Rectal smooth muscle tissue (tissue), 1 donor: ENCODE data around the gene VPS37D.
"Not testable (repeated sequence)": the region's sequence is repeated elsewhere in the genome, so short reads cannot be mapped to it uniquely, and the experiment has no call there.

ENCODE experiments used
- H3K27ac ChIP-seq: one replicate; pipeline ENCODE4 v1.7.0; 2013; ENCODE audit warnings: low read depth, low read length, inconsistent platforms
- H3K27me3 ChIP-seq: one replicate; pipeline ENCODE4 v1.7.0; 2013; ENCODE audit warnings: low read length; ENCODE audit not compliant: control insufficient read depth, insufficient read depth
- H3K36me3 ChIP-seq: one replicate; pipeline ENCODE4 v1.7.0; 2013; ENCODE audit warnings: low read length; ENCODE audit not compliant: control insufficient read depth, insufficient read depth
- H3K4me1 ChIP-seq: one replicate; pipeline ENCODE4 v1.7.0; 2013; ENCODE audit warnings: low read length; ENCODE audit not compliant: control insufficient read depth, insufficient read depth
- H3K4me3 ChIP-seq: one replicate; pipeline ENCODE4 v1.7.0; 2013; ENCODE audit warnings: low read length
- H3K9ac ChIP-seq: one replicate; pipeline ENCODE4 v1.7.0; 2013; ENCODE audit warnings: low read length

The VPS37D gene, protein sequence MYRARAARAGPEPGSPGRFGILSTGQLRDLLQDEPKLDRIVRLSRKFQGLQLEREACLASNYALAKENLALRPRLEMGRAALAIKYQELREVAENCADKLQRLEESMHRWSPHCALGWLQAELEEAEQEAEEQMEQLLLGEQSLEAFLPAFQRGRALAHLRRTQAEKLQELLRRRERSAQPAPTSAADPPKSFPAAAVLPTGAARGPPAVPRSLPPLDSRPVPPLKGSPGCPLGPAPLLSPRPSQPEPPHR

DNA sequence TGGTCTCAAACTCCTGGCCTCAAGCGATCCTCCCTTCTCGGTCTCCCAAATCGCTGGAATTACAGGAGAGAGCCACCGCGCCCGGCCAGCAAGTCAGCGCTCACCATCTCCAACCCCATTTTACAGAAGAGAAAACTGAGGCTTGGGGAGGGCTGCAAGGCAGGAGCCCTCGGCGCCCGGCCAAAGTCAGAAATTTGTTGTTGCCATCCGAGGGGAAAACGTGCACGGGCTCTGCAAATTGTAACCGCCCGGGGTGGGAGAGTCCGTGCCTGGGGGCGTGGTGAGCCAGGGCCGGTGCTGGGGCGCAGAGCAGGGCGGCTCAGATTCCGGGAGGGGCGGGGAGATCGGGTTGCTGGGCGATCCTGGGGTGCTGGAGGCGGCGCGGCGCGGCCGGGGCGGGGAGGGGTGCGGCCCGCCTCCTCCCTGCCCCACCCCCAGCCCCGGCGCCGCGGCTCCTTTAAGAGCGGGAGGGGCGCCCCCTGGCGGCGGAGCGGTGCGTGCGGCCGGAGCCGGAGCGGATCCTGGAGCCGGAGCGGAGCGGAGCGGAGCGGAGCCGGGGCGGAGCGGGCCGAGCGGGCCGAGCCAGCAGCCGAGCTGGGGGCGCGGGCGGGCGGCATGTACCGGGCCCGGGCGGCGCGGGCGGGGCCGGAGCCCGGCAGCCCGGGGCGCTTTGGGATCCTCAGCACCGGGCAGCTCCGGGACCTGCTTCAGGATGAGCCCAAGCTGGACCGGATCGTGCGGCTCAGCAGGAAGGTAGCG, at the start of gene VPS37D:
Gene VPS37D, plus strand, starts transcription at position 488 of the 759 bp plus-strand sequence. Its CDS starts 128 bp downstream, at position 616.
- H3K4me3 ChIP-seq, result peak within 1 kb of the TSS; percentile 69
- no peak within 1 kb of the TSS for H3K27ac ChIP-seq
- H3K9ac ChIP-seq, result peak within 1 kb of the TSS; percentile 22
- H3K4me1 ChIP-seq, result peaks cover 3% of the 10 kb centered on the region
- no peaks in the 10 kb centered on the region for H3K36me3 ChIP-seq
- H3K27me3 ChIP-seq, result no peaks in the 10 kb centered on the region

DNA sequence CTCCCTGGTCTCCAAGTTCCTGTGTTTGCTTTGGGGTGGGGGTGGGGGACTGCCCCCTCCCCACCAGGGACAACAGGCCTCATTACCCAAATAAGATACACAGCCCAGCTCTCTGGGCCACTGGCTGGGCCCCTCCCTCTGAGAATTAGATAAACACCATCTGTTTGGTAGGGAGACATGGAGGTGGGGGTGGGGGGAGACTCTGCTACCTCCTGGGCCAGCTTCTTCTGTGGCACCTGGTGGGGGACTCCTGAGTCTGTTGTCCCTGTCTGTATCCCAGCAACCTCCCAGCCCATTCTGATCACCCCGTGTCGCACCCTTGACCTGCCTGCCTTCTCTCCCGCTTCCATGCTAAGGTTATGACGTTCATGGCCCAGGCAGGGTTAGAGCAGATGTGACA, 49.1 kb upstream of the VPS37D start:
- Histone ChIP-seq H3K4me1 (no peaks in the 10 kb centered on the region), H3K4me3 (no peak overlapping the region), H3K9ac (no peak overlapping the region), H3K27me3 (peaks cover 7% of the 10 kb centered on the region), H3K36me3 (no peaks in the 10 kb centered on the region), H3K27ac (no peak overlapping the region)

DNA sequence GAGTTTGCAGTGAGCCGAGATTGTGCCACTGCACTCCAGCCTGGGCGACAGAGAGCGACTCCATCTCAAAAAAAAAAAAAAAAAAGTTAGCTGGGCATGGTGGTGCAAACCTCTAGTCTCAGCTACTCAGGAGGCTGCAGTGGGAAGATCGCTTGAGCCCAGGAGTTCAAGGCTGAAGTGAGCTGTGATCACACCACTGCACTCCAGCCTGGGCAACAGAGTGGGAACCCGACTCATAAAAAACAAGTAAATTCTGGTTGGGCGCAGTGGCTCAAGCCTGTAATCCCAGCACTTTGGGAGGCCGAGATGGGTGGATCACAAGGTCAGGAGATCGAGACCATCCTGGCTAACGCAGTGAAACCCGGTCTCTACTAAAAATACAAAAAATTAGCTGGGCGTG, 48.2 kb upstream of the VPS37D start:
- not testable (repeated sequence) for H3K4me1 ChIP-seq, H3K4me3 ChIP-seq, H3K27me3 ChIP-seq, H3K36me3 ChIP-seq, H3K27ac ChIP-seq, H3K9ac ChIP-seq

DNA sequence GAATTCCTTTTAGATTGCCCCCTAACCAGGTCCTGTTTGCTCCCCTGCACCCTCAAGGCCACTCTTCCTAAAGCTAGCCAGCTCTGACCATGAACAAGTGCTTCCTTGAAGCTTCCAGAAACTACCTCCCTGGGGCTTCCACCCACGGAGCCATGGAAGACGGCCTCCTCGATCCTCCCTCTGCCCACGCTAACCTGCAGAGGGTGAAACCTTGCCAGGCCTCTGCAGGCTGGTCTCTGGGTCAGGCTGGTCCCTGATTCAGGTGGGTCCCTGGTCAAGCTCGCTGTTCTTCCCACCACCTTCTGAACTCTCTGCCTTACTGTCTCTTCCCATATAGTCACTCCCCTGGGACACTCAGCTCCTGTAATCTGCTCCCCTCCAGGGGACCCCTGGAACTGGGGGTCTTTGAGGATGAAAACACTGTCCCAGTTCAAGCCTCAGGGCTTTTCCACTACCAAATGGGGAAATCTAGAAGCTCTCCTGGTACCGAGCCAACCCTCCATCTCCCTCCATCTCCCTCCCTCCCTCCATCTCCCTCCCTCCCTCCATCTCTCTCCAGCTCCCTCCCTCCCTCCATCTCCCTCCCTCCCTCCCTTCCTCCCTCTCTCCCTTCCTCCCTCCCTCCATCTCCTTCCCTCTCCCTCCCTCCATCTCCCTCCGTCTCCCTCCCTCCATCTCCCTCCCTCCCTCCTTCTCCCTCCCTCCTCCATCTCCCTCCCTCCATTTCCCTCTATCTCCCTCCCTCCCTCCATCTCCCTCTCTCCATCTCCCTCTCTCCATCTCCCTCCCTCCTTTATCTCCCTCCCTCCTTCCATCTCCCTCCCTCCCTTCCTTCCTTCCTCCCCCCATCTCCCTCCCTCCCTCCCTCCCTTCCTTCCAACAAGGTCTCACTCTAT, 46.2 kb upstream of the VPS37D start:
- H3K4me1 ChIP-seq, result no peaks in the 10 kb centered on the region
- H3K4me3 ChIP-seq, result no peak overlapping the region
- H3K27me3 ChIP-seq, result peaks cover 10% of the 10 kb centered on the region
- no peaks in the 10 kb centered on the region for H3K36me3 ChIP-seq
- H3K9ac ChIP-seq, result no peak overlapping the region
- no peak overlapping the region for H3K27ac ChIP-seq

DNA sequence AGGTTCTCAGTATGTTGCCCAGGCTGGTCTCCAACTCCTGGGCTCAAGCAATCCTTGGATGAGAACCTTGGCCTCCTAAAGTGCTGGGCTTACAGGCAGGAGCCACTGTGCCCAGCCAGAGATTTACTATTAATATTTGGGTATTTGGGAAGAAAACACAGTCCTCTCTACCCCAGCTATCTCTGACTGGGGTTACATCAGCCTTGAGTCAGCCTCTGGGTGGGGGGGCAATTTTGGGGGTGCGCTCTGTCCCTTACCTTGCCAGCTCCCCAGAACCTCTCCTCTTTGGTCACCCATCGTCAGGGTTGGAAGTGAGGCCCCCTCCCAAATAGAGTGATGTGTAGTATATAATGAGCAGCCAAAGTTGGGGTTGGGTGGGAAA, 45.1 kb upstream of the VPS37D start:
- no peaks in the 10 kb centered on the region for H3K36me3 ChIP-seq
- H3K9ac ChIP-seq, result no peak overlapping the region
- no peak overlapping the region for H3K4me3 ChIP-seq
- H3K27ac ChIP-seq, result no peak overlapping the region
- H3K4me1 ChIP-seq, result no peaks in the 10 kb centered on the region
- peaks cover 11% of the 10 kb centered on the region for H3K27me3 ChIP-seq

DNA sequence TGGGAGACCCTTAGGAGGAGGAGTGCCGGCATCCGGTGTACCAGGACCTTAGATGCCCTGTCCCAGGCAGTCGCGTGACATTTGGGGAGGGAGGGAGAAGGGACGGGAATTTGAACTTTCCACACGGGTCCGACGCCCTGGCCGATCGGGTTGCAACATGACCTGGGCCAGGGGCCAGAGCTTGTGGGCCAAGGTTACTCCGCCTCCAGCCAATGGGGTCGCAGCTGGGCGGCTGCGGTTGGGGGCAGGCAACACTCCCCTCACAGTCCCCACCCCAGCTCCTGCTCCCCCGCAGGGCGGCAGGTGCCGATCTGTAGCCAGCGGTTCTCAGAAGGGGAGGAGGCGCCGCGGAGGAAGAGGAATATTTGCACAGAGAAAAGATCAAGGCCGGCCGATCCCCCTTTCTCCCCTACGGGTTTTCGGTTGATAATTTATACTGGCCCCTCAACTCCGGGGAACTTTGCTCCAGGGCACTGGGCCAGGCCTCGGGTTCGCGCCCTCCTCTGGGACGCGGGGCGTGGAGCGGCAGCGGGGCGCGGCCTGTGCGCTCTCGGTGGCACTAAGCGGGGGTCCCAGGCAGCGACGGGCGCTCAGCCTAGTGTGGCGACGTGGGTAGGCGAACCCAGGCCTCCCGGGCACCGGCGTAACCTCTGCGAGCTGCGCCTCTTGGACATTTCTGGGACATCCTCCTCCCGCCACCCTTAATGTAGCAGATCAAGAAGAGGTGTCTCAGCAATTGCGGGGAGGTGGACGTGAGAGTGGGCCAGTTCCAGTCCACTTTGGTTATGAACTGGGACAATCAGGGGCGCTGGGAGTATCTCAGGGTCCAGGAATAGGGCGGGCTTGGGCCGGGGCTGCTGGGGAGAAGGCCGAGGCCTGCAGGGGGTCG, 44.5 kb upstream of the VPS37D start:
- Histone ChIP-seq H3K9ac (no peak overlapping the region), H3K4me3 (peak overlapping the region; percentile 43), H3K27ac (no peak overlapping the region), H3K4me1 (no peaks in the 10 kb centered on the region), H3K27me3 (peaks cover 13% of the 10 kb centered on the region), H3K36me3 (no peaks in the 10 kb centered on the region)

DNA sequence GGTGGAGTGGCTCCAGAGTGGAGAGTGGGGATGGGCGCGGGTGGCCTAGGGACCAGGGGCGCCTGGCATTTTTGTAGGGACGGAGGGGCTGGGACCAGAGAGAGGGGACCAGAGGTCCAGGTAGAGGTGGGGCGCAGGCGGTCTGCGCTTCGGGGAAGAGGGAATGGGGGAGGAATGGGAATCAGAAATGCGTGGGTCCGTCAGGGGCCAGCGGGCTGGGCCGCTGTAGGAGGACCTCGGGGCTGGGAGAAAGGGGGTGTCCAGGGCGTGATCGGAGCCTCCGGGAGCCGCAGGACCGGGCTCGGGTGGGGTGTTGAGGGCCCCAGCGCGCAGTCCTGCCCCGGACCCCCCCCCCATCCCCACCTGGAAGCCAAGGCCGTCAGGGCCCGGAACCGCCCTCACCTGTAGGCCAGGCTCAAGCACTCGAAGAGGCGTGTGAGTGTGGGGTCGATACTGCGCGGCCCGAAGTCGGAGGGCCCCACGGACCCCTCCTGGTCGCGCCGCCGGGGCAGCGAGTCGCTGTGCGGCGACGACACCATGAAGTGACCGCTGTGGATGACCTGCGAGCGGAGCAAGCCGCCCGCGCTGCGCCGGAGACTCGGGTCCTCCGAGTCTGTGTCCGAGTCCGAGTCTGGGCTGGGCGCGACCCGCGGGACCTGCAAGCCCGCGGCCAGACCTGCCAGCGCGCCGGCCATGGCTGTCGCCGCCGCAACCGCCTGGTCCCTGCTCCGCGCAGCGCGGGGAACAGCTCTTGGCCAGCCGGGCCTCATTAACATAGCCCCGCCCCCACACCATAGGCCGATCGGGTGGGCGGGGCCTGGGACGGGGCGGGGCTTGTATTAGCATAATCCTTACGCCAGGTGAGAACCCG, 43.6 kb upstream of the VPS37D start, which contains the start of gene MLXIPL:
Gene MLXIPL, minus strand, starts transcription at position 725 of the 871 bp plus-strand sequence. Its CDS starts 30 bp downstream, at position 695.
- Histone ChIP-seq H3K4me1 (no peaks in the 10 kb centered on the region), H3K27ac (no peak within 1 kb of the TSS), H3K9ac (no peak within 1 kb of the TSS), H3K4me3 (peak within 1 kb of the TSS; percentile 54), H3K27me3 (peaks cover 13% of the 10 kb centered on the region), H3K36me3 (no peaks in the 10 kb centered on the region)

DNA sequence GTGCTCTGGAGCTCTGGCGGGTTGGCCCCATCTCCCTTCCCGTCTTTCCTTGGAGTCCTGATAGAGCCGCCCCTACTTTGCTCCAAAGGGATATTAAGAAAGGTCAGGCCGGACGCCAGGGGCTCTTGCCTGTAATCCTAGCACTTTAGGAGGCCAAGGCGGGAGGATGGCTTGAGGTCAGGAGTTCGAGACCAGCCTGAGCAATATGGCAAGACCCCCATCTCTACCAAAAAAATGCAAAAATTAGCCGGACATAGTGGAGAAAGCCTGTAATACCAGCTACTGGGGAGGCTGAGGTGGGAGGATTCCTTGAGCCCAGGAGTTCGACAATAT, 43.0 kb upstream of the VPS37D start:
- Histone ChIP-seq H3K4me3 (no peak overlapping the region), H3K9ac (no peak overlapping the region), H3K27ac (no peak overlapping the region), H3K36me3 (no peaks in the 10 kb centered on the region), H3K4me1 (no peaks in the 10 kb centered on the region), H3K27me3 (peaks cover 13% of the 10 kb centered on the region)

DNA sequence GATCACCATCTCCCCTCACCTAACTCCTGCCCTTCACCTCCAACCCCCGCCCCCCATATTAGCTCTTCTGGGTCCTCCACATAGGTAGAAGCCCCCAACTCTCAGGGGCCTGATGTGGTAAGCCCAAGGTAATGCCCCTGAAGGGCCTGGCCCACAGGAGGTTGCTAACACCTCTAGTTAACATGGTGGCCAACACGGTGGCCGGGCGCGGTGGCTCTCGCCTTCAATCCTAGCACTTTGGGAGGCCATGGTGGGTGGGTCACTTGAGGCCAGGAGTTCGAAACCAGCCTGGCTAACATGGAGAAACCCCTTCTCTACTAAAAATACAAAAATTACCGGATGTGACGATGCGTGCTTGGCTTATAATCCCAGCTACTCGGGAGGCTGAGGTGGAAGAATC, 42.4 kb upstream of the VPS37D start:
- Histone ChIP-seq H3K4me1 (no peaks in the 10 kb centered on the region), H3K27ac (no peak overlapping the region), H3K9ac (no peak overlapping the region), H3K4me3 (no peak overlapping the region), H3K27me3 (peaks cover 13% of the 10 kb centered on the region), H3K36me3 (no peaks in the 10 kb centered on the region)

DNA sequence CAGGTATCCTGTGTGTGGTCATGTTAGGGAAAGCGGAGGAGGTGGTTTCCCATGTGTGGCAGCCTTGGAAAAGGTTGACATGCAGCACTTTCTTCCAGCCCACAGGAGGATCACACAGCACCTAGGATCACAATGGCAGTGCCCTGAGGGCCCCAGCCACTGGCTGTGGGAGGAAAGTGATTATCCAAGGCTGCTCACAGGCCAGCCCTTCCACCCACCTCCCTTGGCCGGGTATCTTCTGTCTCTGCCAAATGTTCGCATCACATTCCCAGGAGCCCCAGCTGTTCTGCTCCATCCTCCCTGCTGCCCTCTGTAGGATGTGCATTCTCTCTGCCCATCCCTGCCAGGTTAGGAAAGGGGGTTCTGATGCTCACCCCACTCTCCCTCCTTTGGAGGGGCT, 40.8 kb upstream of the VPS37D start:
- Histone ChIP-seq H3K4me1 (no peaks in the 10 kb centered on the region), H3K27ac (no peak overlapping the region), H3K27me3 (peaks cover 13% of the 10 kb centered on the region), H3K4me3 (no peak overlapping the region), H3K9ac (no peak overlapping the region), H3K36me3 (no peaks in the 10 kb centered on the region)

DNA sequence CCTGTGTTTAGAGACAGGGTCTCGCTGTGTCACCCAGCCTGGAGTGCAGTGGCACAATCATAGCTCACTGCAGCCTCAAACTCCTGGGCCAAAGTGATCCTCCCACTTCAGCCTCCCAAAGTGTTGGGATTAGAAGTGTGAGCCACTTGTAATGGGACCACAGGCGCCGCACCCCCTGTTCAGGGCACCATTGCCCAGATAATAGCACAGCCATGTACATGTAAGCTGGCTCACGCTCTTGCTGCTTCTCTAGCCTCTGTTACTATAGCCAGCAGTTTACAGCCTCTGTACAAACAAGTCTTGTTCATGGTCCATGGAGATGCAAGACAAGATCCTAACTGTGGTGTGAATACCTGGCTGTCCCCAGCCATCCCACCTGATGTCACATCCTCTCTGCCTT, 39.1 kb upstream of the VPS37D start:
- Histone ChIP-seq H3K9ac (no peak overlapping the region), H3K27ac (no peak overlapping the region), H3K27me3 (peaks cover 7% of the 10 kb centered on the region), H3K36me3 (no peaks in the 10 kb centered on the region), H3K4me1 (no peaks in the 10 kb centered on the region), H3K4me3 (no peak overlapping the region)
